SK-N-SH (cell line): ENCODE results near the gene MET. TPM values are rescaled to one million over a fixed set of nuclear protein-coding genes. Genes with fewer than 3 reads are reported as not detected.

Experiments used
- CTCF ChIA-PET: fragments of 300-600, 350-600 bp; formaldehyde crosslinking; extraction: SDS; loops from one replicate; lab custom pipeline; 2021; lab: Yijun Ruan, JAX
- POLR2A ChIA-PET: fragments of 350-600 bp; sonication (Branson Sonifier 250); formaldehyde crosslinking; extraction: SDS; loops from one replicate; lab custom pipeline; 2020; ENCODE audit warnings: antibody characterized with exemption, inconsistent platforms; lab: Yijun Ruan, JAX
- DNase-seq: peaks from one replicate; pipeline ENCODE4 v3.0.0; 2012
- H2AFZ ChIP-seq: fragments of 200-600 bp; sonication (generic); 2 replicates; pipeline ENCODE4 v1.8.1; 2016; ENCODE audit warnings: antibody characterized with exemption, mild to moderate bottlenecking, low read depth
- H3F3A ChIP-seq: fragments of 200-600 bp; sonication (generic); replicated peaks from 2 replicates; pipeline ENCODE3; 2016; ENCODE audit warnings: antibody characterized with exemption, mild to moderate bottlenecking; ENCODE audit not compliant: insufficient read depth
- H3K27ac ChIP-seq, 2 experiments: fragments of 200-500 bp in 1 of 2; fragments of 200-600 bp in 1 of 2; sonication (Bioruptor generic) in 1 of 2; sonication (generic), shearing (Covaris generic) in 1 of 2; 2 replicates each; pipeline versions ENCODE4 v1.5.1 to v1.6.1; 2014 to 2016; ENCODE audit warnings: low read depth in 2 of 2, inconsistent platforms in 1 of 2, low read length in 1 of 2, mild to moderate bottlenecking in 1 of 2, mixed read lengths in 1 of 2
- H3K27me3 ChIP-seq: fragments of 200-600 bp; sonication (generic), shearing (Covaris generic); 2 replicates; pipeline ENCODE4 v1.6.1; 2016; ENCODE audit warnings: mixed run types; ENCODE audit not compliant: insufficient read depth
- H3K36me3 ChIP-seq, 2 experiments: fragments of 200-500 bp in 1 of 2; fragments of 200-600 bp in 1 of 2; sonication (Bioruptor generic) in 1 of 2; sonication (generic) in 1 of 2; replicated peaks in 1 of 2; 2 replicates each; pipeline versions ENCODE3 to v1.5.1; 2014 to 2016; ENCODE audit warnings: low read length in 1 of 2, mild to moderate bottlenecking in 1 of 2; ENCODE audit not compliant: insufficient read depth in 2 of 2, control insufficient read depth in 1 of 2
- H3K4me1 ChIP-seq, 2 experiments: fragments of 200-500 bp in 1 of 2; fragments of 200-600 bp in 1 of 2; sonication (Bioruptor generic) in 1 of 2; sonication (generic), shearing (Covaris generic) in 1 of 2; 2 replicates each; pipeline versions ENCODE4 v1.5.1 to v1.6.1; 2014 to 2016; ENCODE audit warnings: low read depth in 1 of 2, low read length in 1 of 2, mixed run types in 1 of 2; ENCODE audit not compliant: insufficient read depth in 2 of 2, control insufficient read depth in 1 of 2
- H3K4me2 ChIP-seq: fragments of 200-600 bp; sonication (generic), shearing (Covaris generic); 2 replicates; pipeline ENCODE4 v1.6.1; 2017; ENCODE audit warnings: mixed run types
- H3K4me3 ChIP-seq, 2 experiments: fragments of 200-500 bp in 1 of 2; fragments of 200-600 bp in 1 of 2; sonication (Bioruptor generic) in 1 of 2; sonication (generic), shearing (Covaris generic) in 1 of 2; 2 replicates each; pipeline versions ENCODE4 v1.5.1 to v1.8.1; 2014 to 2016; ENCODE audit warnings: low read depth in 2 of 2, inconsistent platforms in 1 of 2, low read length in 1 of 2, mild to moderate bottlenecking in 1 of 2, mixed read lengths in 1 of 2, moderate library complexity in 1 of 2
- H3K79me2 ChIP-seq: fragments of 200-600 bp; sonication (generic); 2 replicates; pipeline ENCODE4 v1.8.1; 2017; ENCODE audit warnings: mild to moderate bottlenecking; ENCODE audit not compliant: insufficient read depth
- H3K9ac ChIP-seq: fragments of 200-600 bp; sonication (generic); 2 replicates; pipeline ENCODE4 v1.6.1; 2017; ENCODE audit warnings: mixed run types
- H3K9me2 ChIP-seq: fragments of 200-600 bp; sonication (generic); 2 replicates; pipeline ENCODE4 v1.6.1; 2017; ENCODE audit warnings: mixed run types
- H3K9me3 ChIP-seq: fragments of 200-600 bp; sonication (generic); 2 replicates; pipeline ENCODE4 v1.6.1; 2017; ENCODE audit warnings: mixed run types, mild to moderate bottlenecking, moderate library complexity
- H4K20me1 ChIP-seq: fragments of 200-600 bp; sonication (generic); 2 replicates; pipeline ENCODE4 v1.6.1; 2017; ENCODE audit warnings: mild to moderate bottlenecking, mixed run types; ENCODE audit not compliant: insufficient read depth
- CTCF ChIP-seq: fragments of 200-600 bp; sonication (generic); IDR thresholded peaks from 2 replicates; pipeline ENCODE4 v1.6.1; 2017; ENCODE audit warnings: antibody characterized with exemption, mild to moderate bottlenecking, moderate library complexity
- EZH2phosphoT487 ChIP-seq: fragments of 200-600 bp; sonication (generic); IDR thresholded peaks from 2 replicates; pipeline ENCODE4 v1.6.1; 2017; ENCODE audit warnings: low read depth, mixed run types, mild to moderate bottlenecking, antibody characterized with exemption, moderate library complexity, borderline replicate concordance
- FOXM1 ChIP-seq: IDR thresholded peaks from 2 replicates; pipeline ENCODE4 v1.4.0; 2012; ENCODE audit warnings: low read depth, mild to moderate bottlenecking
- GABPA ChIP-seq: IDR thresholded peaks from 2 replicates; pipeline ENCODE4 v1.4.0; 2012; ENCODE audit warnings: low read depth, mild to moderate bottlenecking
- GATA2 ChIP-seq: sonication (generic); formaldehyde crosslinking; IDR thresholded peaks from 2 replicates; pipeline ENCODE4 v1.5.0; 2020; ENCODE audit warnings: mild to moderate bottlenecking, missing genetic modification reagents
- MAX ChIP-seq: IDR thresholded peaks from 2 replicates; pipeline ENCODE4 v1.4.0; 2012; ENCODE audit warnings: low read depth
- NFIC ChIP-seq: IDR thresholded peaks from 2 replicates; pipeline ENCODE4 v1.4.0; 2012; ENCODE audit warnings: borderline replicate concordance
- PBX3 ChIP-seq: IDR thresholded peaks from 2 replicates; pipeline ENCODE4; 2012
- RCOR1 ChIP-seq: fragments of 150-350 bp; IDR thresholded peaks from 2 replicates; pipeline ENCODE4 v1.6.1; 2017; ENCODE audit warnings: antibody characterized with exemption, low read length
- SIN3A ChIP-seq: IDR thresholded peaks from 2 replicates; pipeline ENCODE4 v1.6.1; 2012; ENCODE audit warnings: low read depth, mild to moderate bottlenecking, low read length, moderate library complexity, borderline replicate concordance
- USF1 ChIP-seq: IDR thresholded peaks from 2 replicates; pipeline ENCODE4 v1.4.0; 2012; ENCODE audit warnings: low read depth, borderline replicate concordance
- YY1 ChIP-seq: IDR thresholded peaks from 2 replicates; pipeline ENCODE4 v1.4.0; 2012; ENCODE audit warnings: low read depth, mild to moderate bottlenecking
- ZBTB33 ChIP-seq: IDR thresholded peaks from 2 replicates; pipeline ENCODE4 v1.4.0; 2012; ENCODE audit warnings: low read depth, borderline replicate concordance
- WGBS: methylation state at CpG from one replicate; pipeline ENCODE4 v1.1.6; 2017; ENCODE audit warnings: low lambda C conversion rate; 5-methylcytosine and 5-hydroxymethylcytosine counted together
- polyA plus RNA-seq, 3 experiments: library from polyadenylated mRNA; depleted of rRNA; stranded (reverse); fragments of >200 nt; gene quantifications; 2 replicates each; pipeline ENCODE4 v1.2.3, GENCODE V29; 2012

Gene MET
- polyA plus RNA-seq, 1 of the 3 experiments (the other 2 are of a cell fraction) = 38.7 TPM

- no peak for TF ChIP-seq PBX3
- no peak for TF ChIP-seq FOXM1
These were observed 108.5 kb downstream of the MET start (continued) for GRCh38 chr7:116780521-116780920.

- Histone ChIP-seq H3K79me2 (no peaks in the 10 kb centered on the region), H3K4me3 (no peak overlapping the region), H3K9me2 (no peaks in the 10 kb centered on the region), H3F3A (peaks cover 21% of the 10 kb centered on the region), H2AFZ (no peak overlapping the region), H3K4me1 (peaks cover 4 to 25% of the 10 kb centered on the region in 2 experiments), H3K4me2 (no peak overlapping the region), H3K9ac (no peak overlapping the region), H3K27me3 (peaks cover 6% of the 10 kb centered on the region; the same call in 1 of the 2 replicates), H3K27ac (no peak overlapping the region), H4K20me1 (no peaks in the 10 kb centered on the region), H3K9me3 (no peaks in the 10 kb centered on the region), H3K36me3 (peaks cover 11 to 15% of the 10 kb centered on the region in 2 experiments)
- CTCF ChIA-PET = interaction anchor here (1.1 to 1.2 kb wide), 2 partner anchors 41 to 643 kb away, joined by 3 to 4 read pairs; no protein-coding TSS in a partner anchor
- no peak for TF ChIP-seq USF1
- no peak for TF ChIP-seq NFIC
- TF ChIP-seq GABPA = no peak
- no peak for TF ChIP-seq PBX3
- no peak for TF ChIP-seq MAX
- no peak for TF ChIP-seq RCOR1
- no peak for TF ChIP-seq CTCF
- DNase-seq = no peak
- POLR2A ChIA-PET = no interaction called here
- 20% methylated on average over 1 of the region's 1 CpG for WGBS
These were observed 109.0 kb downstream of the MET start for GRCh38 chr7:116780966-116781365.

GRCh38 chr7:116781584-116781983, 109.6 kb downstream of the MET start:
- no peak overlapping the region for H3K4me3 ChIP-seq
- no peaks in the 10 kb centered on the region for H3K9me3 ChIP-seq
- ChIA-PET POLR2A (no interaction called here), CTCF (no interaction called here)
- H3K36me3 ChIP-seq = peaks cover 11 to 15% of the 10 kb centered on the region in 2 experiments
- no peaks in the 10 kb centered on the region for H3K79me2 ChIP-seq
- no peak overlapping the region for H3K4me2 ChIP-seq
- peaks cover 15% of the 10 kb centered on the region for H3F3A ChIP-seq
- 56% methylated on average over 2 of the region's 2 CpGs for WGBS
- no peak overlapping the region for H3K9ac ChIP-seq
- no peak overlapping the region for H3K27ac ChIP-seq
- DNase-seq = no peak
- no peaks in the 10 kb centered on the region for H3K9me2 ChIP-seq
- H2AFZ ChIP-seq = no peak overlapping the region
- H3K27me3 ChIP-seq = peaks cover 6% of the 10 kb centered on the region; the same call in 1 of the 2 replicates
- no peaks in the 10 kb centered on the region for H4K20me1 ChIP-seq
- H3K4me1 ChIP-seq = peaks cover 4 to 19% of the 10 kb centered on the region in 2 experiments
- TF ChIP-seq RCOR1 (no peak), YY1 (no peak), ZBTB33 (no peak), SIN3A (no peak), PBX3 (no peak), EZH2phosphoT487 (no peak), GATA2 (CRISPR knock-in tag) (no peak), CTCF (no peak)
